HG03196 (cell line): ENCODE results near the gene CPPED1.
A peak's percentile ranks its signal among the peaks of the same experiment; 100 is the strongest.

ENCODE experiments used
- ATAC-seq: cut with Tn5 transposase; IDR thresholded peaks from one replicate; pipeline ENCODE4 v1.9.1; 2021; ENCODE audit not compliant: unreplicated experiment

The CPPED1 gene

GRCh38 chr16:12651765-12652512 is 151.7 kb downstream of the CPPED1 start:
- no peak for ATAC-seq

- no peak for ATAC-seq
Measured at GRCh38 chr16:12649356-12649755, 154.3 kb downstream of the CPPED1 start.

GRCh38 chr16:12646490-12647274 is 157.0 kb downstream of the CPPED1 start:
- ATAC-seq = no peak

GRCh38 chr16:12646098-12646489 is 157.6 kb downstream of the CPPED1 start:
- no peak for ATAC-seq

GRCh38 chr16:12643034-12643455 is 160.6 kb downstream of the CPPED1 start:
- no peak for ATAC-seq

GRCh38 chr16:12639044-12639443 is 164.6 kb downstream of the CPPED1 start:
- no peak for ATAC-seq

GRCh38 chr16:12637002-12637401 is 166.7 kb downstream of the CPPED1 start:
- no peak for ATAC-seq

- no peak for ATAC-seq
Measured at GRCh38 chr16:12629271-12629670, 174.4 kb downstream of the CPPED1 start.

- no peak for ATAC-seq
Measured at GRCh38 chr16:12628536-12628935, 175.2 kb downstream of the CPPED1 start.

- ATAC-seq = no peak
Measured at GRCh38 chr16:12627394-12627793, 176.3 kb downstream of the CPPED1 start.

- ATAC-seq = no peak
Measured at GRCh38 chr16:12626411-12626810, 177.3 kb downstream of the CPPED1 start.

GRCh38 chr16:12625716-12626115 is 178.0 kb downstream of the CPPED1 start:
- ATAC-seq = no peak

- ATAC-seq = no peak
Measured at GRCh38 chr16:12625068-12625467, 178.6 kb downstream of the CPPED1 start.

GRCh38 chr16:12620150-12620549 is 183.5 kb downstream of the CPPED1 start:
- ATAC-seq = no peak

GRCh38 chr16:12618515-12618914 is 185.2 kb downstream of the CPPED1 start:
- ATAC-seq = no peak

- no peak for ATAC-seq
Measured at GRCh38 chr16:12617401-12617819, 186.3 kb downstream of the CPPED1 start.

- ATAC-seq = no peak
Measured at GRCh38 chr16:12614662-12615278, 188.9 kb downstream of the CPPED1 start.

- no peak for ATAC-seq
Measured at GRCh38 chr16:12613992-12614661, 189.6 kb downstream of the CPPED1 start.

GRCh38 chr16:12613131-12613991 is 190.3 kb downstream of the CPPED1 start:
- ATAC-seq = peak; percentile 81

GRCh38 chr16:12612598-12613101 is 191.0 kb downstream of the CPPED1 start:
- ATAC-seq = no peak
